IgD-negative memory B cell (primary cell): ENCODE data around the gene ADGRE2. TPM values are rescaled to one million over a fixed set of nuclear protein-coding genes. Genes with fewer than 3 reads are reported as not detected.
"Not testable (repeated sequence)": the region's sequence is repeated elsewhere in the genome, so short reads cannot be mapped to it uniquely, and the experiment has no call there.

Source experiments
- H3K27ac Mint-ChIP-seq, 3 donors: one replicate each; pipeline ENCODE4 v1.8.0; 2020 to 2022; ENCODE audit warnings: mild to moderate bottlenecking in 3 of 3, mixed read lengths in 3 of 3, moderate library complexity in 1 of 3
- H3K27me3 Mint-ChIP-seq: one replicate; pipeline ENCODE4 v1.8.0; 2021; ENCODE audit warnings: mixed read lengths
- H3K36me3 Mint-ChIP-seq: one replicate; pipeline ENCODE4 v1.8.0; 2020; ENCODE audit warnings: mild to moderate bottlenecking, mixed read lengths
- H3K4me1 Mint-ChIP-seq, 3 donors: one replicate each; pipeline ENCODE4 v1.8.0; 2020 to 2022; ENCODE audit warnings: mixed read lengths in 3 of 3, mild to moderate bottlenecking in 1 of 3
- H3K4me3 Mint-ChIP-seq, 4 donors: one replicate each; pipeline ENCODE4 v1.8.0; 2020 to 2022; ENCODE audit warnings: mild to moderate bottlenecking in 4 of 4, mixed read lengths in 4 of 4, moderate library complexity in 3 of 4
- H3K9me3 Mint-ChIP-seq, 3 donors: one replicate each; pipeline ENCODE4 v1.8.0; 2020 to 2021; ENCODE audit warnings: mixed read lengths in 3 of 3, mild to moderate bottlenecking in 1 of 3
- polyA plus RNA-seq: library from polyadenylated mRNA; unstranded; fragments of 300-500 nt; fragmentation: Illumina TruSeq; gene quantifications from one replicate; pipeline ENCODE4 v1.2.3, GENCODE V29; 2021

The ADGRE2 gene
- polyA plus RNA-seq, 1 donor from 2014 or later: 0.06 TPM

- peaks cover 20% of the 10 kb centered on the region for H3K27me3 Mint-ChIP-seq
- not testable (repeated sequence) for H3K27ac Mint-ChIP-seq, H3K9me3 Mint-ChIP-seq, H3K36me3 Mint-ChIP-seq
- H3K4me3 Mint-ChIP-seq: peak overlapping the region in 1 of 4 donors; percentile 52
- H3K4me1 Mint-ChIP-seq: peaks cover 0 to 12% (median 11%) of the 10 kb centered on the region in 3 donors
These were observed 6.4 kb upstream of the ADGRE2 start for GRCh38 chr19:14784730-14785101.

GRCh38 chr19:14783410-14783998 is 5.1 kb upstream of the ADGRE2 start:
- not testable (repeated sequence) for H3K9me3 Mint-ChIP-seq, H3K36me3 Mint-ChIP-seq, H3K27ac Mint-ChIP-seq
- Mint-ChIP-seq H3K4me3 (peak overlapping the region in 1 of 4 donors; percentile 27), H3K4me1 (peaks cover 0 to 12% (median 11%) of the 10 kb centered on the region in 3 donors), H3K27me3 (peaks cover 24% of the 10 kb centered on the region)

GRCh38 chr19:14782626-14783409 is 4.5 kb upstream of the ADGRE2 start:
- peaks cover 0 to 2% (median 0%) of the 10 kb centered on the region in 3 donors for H3K9me3 Mint-ChIP-seq
- H3K27ac Mint-ChIP-seq: peak overlapping the region in 1 of 3 donors; percentile 63
- H3K4me1 Mint-ChIP-seq: peaks cover 0 to 12% (median 11%) of the 10 kb centered on the region in 3 donors
- peaks cover 27% of the 10 kb centered on the region for H3K27me3 Mint-ChIP-seq
- peak overlapping the region in 1 of 4 donors; percentile 27 for H3K4me3 Mint-ChIP-seq
- no peaks in the 10 kb centered on the region for H3K36me3 Mint-ChIP-seq

- H3K4me1 Mint-ChIP-seq: peaks cover 0 to 12% (median 8%) of the 10 kb centered on the region in 3 donors
- H3K36me3 Mint-ChIP-seq, H3K4me3 Mint-ChIP-seq, H3K27ac Mint-ChIP-seq, H3K9me3 Mint-ChIP-seq: not testable (repeated sequence)
- peaks cover 30% of the 10 kb centered on the region for H3K27me3 Mint-ChIP-seq
These were observed 3.6 kb upstream of the ADGRE2 start for GRCh38 chr19:14781713-14782536.

GRCh38 chr19:14780622-14781225 is 2.4 kb upstream of the ADGRE2 start:
- not testable (repeated sequence) for H3K36me3 Mint-ChIP-seq, H3K27ac Mint-ChIP-seq, H3K9me3 Mint-ChIP-seq
- Mint-ChIP-seq H3K4me3 (peak overlapping the region in 1 of 4 donors; percentile 27), H3K4me1 (peaks cover 0 to 13% (median 8%) of the 10 kb centered on the region in 3 donors), H3K27me3 (peaks cover 25% of the 10 kb centered on the region)

GRCh38 chr19:14779151-14779550 is 791 bp upstream of the ADGRE2 start:
- Mint-ChIP-seq H3K9me3 (peaks cover 0 to 3% (median 0%) of the 10 kb centered on the region in 3 donors), H3K27ac (no peak overlapping the region), H3K4me1 (peaks cover 0 to 7% (median 3%) of the 10 kb centered on the region in 3 donors), H3K4me3 (no peak overlapping the region), H3K27me3 (peaks cover 25% of the 10 kb centered on the region), H3K36me3 (no peaks in the 10 kb centered on the region)

GRCh38 chr19:14777645-14778044 is 715 bp downstream of the ADGRE2 start:
- not testable (repeated sequence) for H3K36me3 Mint-ChIP-seq, H3K27ac Mint-ChIP-seq, H3K9me3 Mint-ChIP-seq, H3K4me1 Mint-ChIP-seq
- peak overlapping the region in 1 of 4 donors; percentile 59 for H3K4me3 Mint-ChIP-seq
- peaks cover 27% of the 10 kb centered on the region for H3K27me3 Mint-ChIP-seq

GRCh38 chr19:14775869-14776586 is 2.3 kb downstream of the ADGRE2 start:
- Mint-ChIP-seq H3K4me1 (peaks cover 0 to 9% (median 5%) of the 10 kb centered on the region in 3 donors), H3K9me3 (peaks cover 0 to 3% (median 0%) of the 10 kb centered on the region in 3 donors), H3K4me3 (peak overlapping the region in 3 of 4 donors; percentile 25 to 85 (median 82)), H3K36me3 (no peaks in the 10 kb centered on the region), H3K27ac (peak overlapping the region in 1 of 3 donors; percentile 80), H3K27me3 (peaks cover 30% of the 10 kb centered on the region)

GRCh38 chr19:14775326-14775725 is 3.0 kb downstream of the ADGRE2 start:
- H3K4me1 Mint-ChIP-seq: peaks cover 0 to 11% (median 5%) of the 10 kb centered on the region in 3 donors
- H3K36me3 Mint-ChIP-seq, H3K27ac Mint-ChIP-seq, H3K9me3 Mint-ChIP-seq: not testable (repeated sequence)
- H3K27me3 Mint-ChIP-seq: peaks cover 31% of the 10 kb centered on the region
- peak overlapping the region in 1 of 4 donors; percentile 65 for H3K4me3 Mint-ChIP-seq

GRCh38 chr19:14774373-14774772 is 4.0 kb downstream of the ADGRE2 start:
- H3K9me3 Mint-ChIP-seq: peaks cover 0 to 3% (median 0%) of the 10 kb centered on the region in 3 donors
- no peak overlapping the region for H3K27ac Mint-ChIP-seq
- peaks cover 31% of the 10 kb centered on the region for H3K27me3 Mint-ChIP-seq
- peak overlapping the region in 1 of 4 donors; percentile 17 for H3K4me3 Mint-ChIP-seq
- H3K4me1 Mint-ChIP-seq: peaks cover 0 to 11% (median 5%) of the 10 kb centered on the region in 3 donors
- no peaks in the 10 kb centered on the region for H3K36me3 Mint-ChIP-seq

GRCh38 chr19:14773722-14774121 is 4.6 kb downstream of the ADGRE2 start:
- Mint-ChIP-seq H3K4me1 (peaks cover 0 to 11% (median 5%) of the 10 kb centered on the region in 3 donors), H3K27me3 (peaks cover 31% of the 10 kb centered on the region), H3K4me3 (peak overlapping the region in 1 of 4 donors; percentile 61)
- not testable (repeated sequence) for H3K36me3 Mint-ChIP-seq, H3K27ac Mint-ChIP-seq, H3K9me3 Mint-ChIP-seq

- peaks cover 0 to 11% (median 5%) of the 10 kb centered on the region in 3 donors for H3K4me1 Mint-ChIP-seq
- H3K27ac Mint-ChIP-seq: no peak overlapping the region
- H3K9me3 Mint-ChIP-seq: peaks cover 0 to 3% (median 0%) of the 10 kb centered on the region in 3 donors
- peaks cover 29% of the 10 kb centered on the region for H3K27me3 Mint-ChIP-seq
- H3K36me3 Mint-ChIP-seq: no peaks in the 10 kb centered on the region
- no peak overlapping the region for H3K4me3 Mint-ChIP-seq
These were observed 5.4 kb downstream of the ADGRE2 start for GRCh38 chr19:14772995-14773394.

- no peak overlapping the region for H3K4me3 Mint-ChIP-seq
- H3K27me3 Mint-ChIP-seq: peaks cover 25% of the 10 kb centered on the region
- H3K4me1 Mint-ChIP-seq: peaks cover 0 to 11% (median 5%) of the 10 kb centered on the region in 3 donors
- H3K36me3 Mint-ChIP-seq: no peaks in the 10 kb centered on the region
- H3K9me3 Mint-ChIP-seq: no peaks in the 10 kb centered on the region
- H3K27ac Mint-ChIP-seq: no peak overlapping the region
These were observed 5.9 kb downstream of the ADGRE2 start for GRCh38 chr19:14772467-14772866.
